Measurements from ENCODE around the gene FOXO4. TPM values are rescaled to one million over a fixed set of nuclear protein-coding genes. Genes with fewer than 3 reads are reported as not detected.

Gene FOXO4
- total RNA-seq (2022; extraction: Qiagen RNA extraction), result 0.91 to 1.9 TPM (median 1.5 TPM) in 5 replicates

GRCh38 chrX:71095555-71095980 is at the start of gene FOXO4:
Gene FOXO4, plus strand, starts transcription at chrX:71095851. Its CDS starts 678 bp downstream, at chrX:71096529.

GRCh38 chrX:71068044-71068918 is 27.4 kb upstream of the FOXO4 start, which contains the start of gene SNX12:
Gene SNX12, minus strand, starts transcription at chrX:71068334. Its CDS starts 28 bp downstream, at chrX:71068306.

GRCh38 chrX:71106427-71106826 is 10.8 kb downstream of the FOXO4 start, which contains the start of gene CXorf65:
Gene CXorf65, minus strand, starts transcription at chrX:71106740. Its CDS starts 184 bp downstream, at chrX:71106556.

GRCh38 chrX:71111141-71111843 is 15.6 kb downstream of the FOXO4 start, which contains the start of gene IL2RG:
Gene IL2RG, minus strand, starts transcription at chrX:71111577. Its CDS starts 38 bp downstream, at chrX:71111539.

GRCh38 chrX:71118032-71118984 is 22.7 kb downstream of the FOXO4 start, which contains the start of gene MED12:
Gene MED12, plus strand, starts transcription at chrX:71118596. Its CDS starts 159 bp downstream, at chrX:71118755.

GRCh38 chrX:71144651-71145050 is 49.0 kb downstream of the FOXO4 start, which contains the start of gene NLGN3:
Gene NLGN3, plus strand, starts transcription at chrX:71144841. Its CDS starts 2,909 bp downstream, at chrX:71147750.

Other genes with a start within 250 kb of the FOXO4 start
- gene TEX11, start 187.1 kb upstream of the FOXO4 start, total RNA-seq (2022; extraction: Qiagen RNA extraction), result not detected in 5 replicates
- gene SLC7A3, start 164.8 kb upstream of the FOXO4 start, total RNA-seq (2022; extraction: Qiagen RNA extraction), result not detected in 5 replicates
- 71.4 to 76.6 TPM (median 72.8 TPM) in 5 replicates for gene SNX12, start 27.5 kb upstream of the FOXO4 start, total RNA-seq (2022; extraction: Qiagen RNA extraction)
- not detected in 5 replicates for gene CXorf65, start 10.9 kb downstream of the FOXO4 start, total RNA-seq (2022; extraction: Qiagen RNA extraction)
- gene IL2RG, start 15.7 kb downstream of the FOXO4 start, total RNA-seq (2022; extraction: Qiagen RNA extraction), result 0.11 to 0.30 TPM (median 0.23 TPM) in 4 of 5 replicates, not detected in the other
- gene MED12, start 22.7 kb downstream of the FOXO4 start, total RNA-seq (2022; extraction: Qiagen RNA extraction), result 8.3 to 11.9 TPM (median 10.2 TPM) in 5 replicates
- 0.89 to 1.1 TPM (median 1.1 TPM) in 5 replicates for gene NLGN3, start 49.0 kb downstream of the FOXO4 start, total RNA-seq (2022; extraction: Qiagen RNA extraction)
- 0.09 to 0.13 TPM (median 0.10 TPM) in 3 of 5 replicates, not detected in the others for gene GJB1, start 127.4 kb downstream of the FOXO4 start, total RNA-seq (2022; extraction: Qiagen RNA extraction)
- 10.2 to 14.3 TPM (median 13.1 TPM) in 5 replicates for gene ZMYM3, start 158.3 kb downstream of the FOXO4 start, total RNA-seq (2022; extraction: Qiagen RNA extraction)
- 340 to 388 TPM (median 374 TPM) in 5 replicates for gene NONO, start 187.8 kb downstream of the FOXO4 start, total RNA-seq (2022; extraction: Qiagen RNA extraction)
- 0.79 to 1.2 TPM (median 1.0 TPM) in 5 replicates for gene ITGB1BP2, start 205.9 kb downstream of the FOXO4 start, total RNA-seq (2022; extraction: Qiagen RNA extraction)